ENCODE data around the gene RCC2. TPM values are rescaled to one million over a fixed set of nuclear protein-coding genes. Genes with fewer than 3 reads are reported as not detected.

Gene RCC2
- total RNA-seq, result 103 and 107 TPM in 2 replicates

GRCh38 chr1:17439250-17440073, at the start of gene RCC2:
TSS of gene RCC2 (minus strand) at chr1:17439677. CDS start at chr1:17438514, 1,163 bp downstream.

GRCh38 chr1:17371896-17372295, 67.6 kb downstream of the RCC2 start, which contains the start of gene PADI6:
TSS of gene PADI6 (plus strand) at chr1:17372196. CDS start at chr1:17372246, 50 bp downstream.

Other genes starting within 250 kb of the RCC2 start
- 7.9 and 12.2 TPM in 2 replicates for gene PADI1, start 234.5 kb downstream of the RCC2 start, total RNA-seq
- gene PADI3, start 190.6 kb downstream of the RCC2 start, total RNA-seq, result 2.3 and 3.0 TPM in 2 replicates
- not detected in 2 replicates for gene PADI4, start 131.5 kb downstream of the RCC2 start, total RNA-seq
- not detected in 2 replicates for gene PADI6, start 67.5 kb downstream of the RCC2 start, total RNA-seq
- 16.5 and 19.6 TPM in 2 replicates for gene ARHGEF10L, start 100.0 kb upstream of the RCC2 start, total RNA-seq

Measured in airway epithelial cell (primary cell).